HG03571 (cell line): ENCODE results near the gene CGNL1.

Source experiments
- ATAC-seq: cut with Tn5 transposase; IDR thresholded peaks from one replicate; pipeline ENCODE4 v1.9.1; 2021; ENCODE audit not compliant: unreplicated experiment

The CGNL1 gene

GRCh38 chr15:57375827-57376695 is at the start of gene CGNL1:
Gene CGNL1, plus strand, starts transcription at chr15:57376505. Its CDS starts 61,495 bp downstream, at chr15:57438000.
- no peak for ATAC-seq

- ATAC-seq = no peak
Measured at GRCh38 chr15:57327985-57328471, 48.3 kb upstream of the CGNL1 start.

GRCh38 chr15:57328479-57328878 is 47.8 kb upstream of the CGNL1 start:
- ATAC-seq = no peak

- no peak for ATAC-seq
Measured at GRCh38 chr15:57328897-57329296, 47.4 kb upstream of the CGNL1 start.

GRCh38 chr15:57329582-57330367 is 46.5 kb upstream of the CGNL1 start:
- ATAC-seq = no peak

- ATAC-seq = no peak
Measured at GRCh38 chr15:57330619-57331340, 45.5 kb upstream of the CGNL1 start.

GRCh38 chr15:57332326-57332725 is 44.0 kb upstream of the CGNL1 start:
- ATAC-seq = no peak

- ATAC-seq = no peak
Measured at GRCh38 chr15:57333487-57333886, 42.8 kb upstream of the CGNL1 start.

- ATAC-seq = no peak
Measured at GRCh38 chr15:57334257-57334656, 42.0 kb upstream of the CGNL1 start.

GRCh38 chr15:57335293-57335715 is 41.0 kb upstream of the CGNL1 start:
- no peak for ATAC-seq

- ATAC-seq = no peak
Measured at GRCh38 chr15:57335719-57336118, 40.6 kb upstream of the CGNL1 start.

GRCh38 chr15:57337868-57338411 is 38.4 kb upstream of the CGNL1 start:
- no peak for ATAC-seq

GRCh38 chr15:57339321-57339720 is 37.0 kb upstream of the CGNL1 start:
- ATAC-seq = no peak

- no peak for ATAC-seq
Measured at GRCh38 chr15:57340682-57341259, 35.5 kb upstream of the CGNL1 start.

- no peak for ATAC-seq
Measured at GRCh38 chr15:57343048-57343447, 33.3 kb upstream of the CGNL1 start.

GRCh38 chr15:57343498-57343897 is 32.8 kb upstream of the CGNL1 start:
- ATAC-seq = no peak

- no peak for ATAC-seq
Measured at GRCh38 chr15:57344282-57344681, 32.0 kb upstream of the CGNL1 start.

- no peak for ATAC-seq
Measured at GRCh38 chr15:57345584-57345983, 30.7 kb upstream of the CGNL1 start.

- ATAC-seq = no peak
Measured at GRCh38 chr15:57348081-57348480, 28.2 kb upstream of the CGNL1 start.

- ATAC-seq = no peak
Measured at GRCh38 chr15:57352535-57353316, 23.6 kb upstream of the CGNL1 start.
